HepG2 (cell line): ENCODE measurements around the gene KATNBL1. TPM values are rescaled to one million over a fixed set of nuclear protein-coding genes. Genes with fewer than 3 reads are reported as not detected.

Source experiments
- BCLAF1 ChIP-seq: fragments of 450-650 bp; IDR thresholded peaks from 2 replicates; pipeline ENCODE4 v1.6.1; 2017; ENCODE audit warnings: mild to moderate bottlenecking
- KIAA2018 ChIP-seq: sonication (generic); formaldehyde crosslinking; IDR thresholded peaks from 2 replicates; pipeline ENCODE4 v1.5.0; 2020; ENCODE audit warnings: mild to moderate bottlenecking, missing genetic modification reagents, borderline replicate concordance
- TEAD3 ChIP-seq: optimal IDR thresholded peaks from 2 replicates; pipeline ENCODE3; 2016; ENCODE audit warnings: borderline replicate concordance
- polyA plus RNA-seq, 8 experiments: library from polyadenylated mRNA; depleted of rRNA in 3 of 8; stranded (reverse) in 7 of 8; unstranded in 1 of 8; fragments of >200 nt; fragmentation: Illumina TruSeq in 4 of 8; extraction: Trizol in 4 of 8; gene quantifications; 2 replicates each; pipeline versions ENCODE4 v1.2.1 to v1.2.3, GENCODE V29; 2011 to 2016; ENCODE audit warnings: low read depth in 4 of 8, missing spikeins in 1 of 8, mixed read lengths in 1 of 8; ENCODE audit not compliant: insufficient read depth in 1 of 8
- total RNA-seq, 5 experiments: library from RNA; depleted of rRNA; stranded (reverse); fragments of >200 nt; fragmentation: Illumina TruSeq; extraction: Trizol; gene quantifications; 2 replicates each; pipeline ENCODE4 v1.2.3, GENCODE V29; 2016; ENCODE audit warnings: low read depth in 1 of 5

Gene KATNBL1
- total and polyA plus RNA-seq, 2 of the 13 experiments (the other 11 are each of a cell fraction or from before 2014, with no cell fraction given), result 23.4 to 42.8 TPM

- TF ChIP-seq KIAA2018 (CRISPR knock-in tag), result no peak
- peak; percentile 51 for TF ChIP-seq TEAD3 (CRISPR knock-in tag)
- TF ChIP-seq BCLAF1, result no peak
- TF ChIP-seq, all 625 proteins: peak for 238
Measured at GRCh38 chr15:34101366-34102174, 108.3 kb downstream of the KATNBL1 start, which contains the start of the genes EMC7 and PGBD4 (continued).
